Breast epithelium (tissue), 3 donors: ENCODE measurements around the gene TNNI3K.

Experiments used
- CTCF ChIP-seq, 3 donors: fragments of 450-650 bp; IDR thresholded peaks; one replicate each; pipeline ENCODE4 v1.5.1; 2016 to 2017; ENCODE audit warnings: antibody characterized with exemption in 3 of 3, mild to moderate bottlenecking in 3 of 3, moderate library complexity in 3 of 3
- POLR2A ChIP-seq: fragments of 450-650 bp; IDR thresholded peaks from one replicate; pipeline ENCODE4 v1.6.1; 2016; ENCODE audit warnings: antibody characterized with exemption, mild to moderate bottlenecking, moderate library complexity

GRCh38 chr1:74504125-74504932, 269.1 kb downstream of the TNNI3K start:
- TF ChIP-seq CTCF (IDR thresholded peaks at IDR 0.05) (peak in 2 of 3 donors; percentile 9 to 44), POLR2A (no peak)
